DOHH2 (cell line): ENCODE data around the gene SALL4.

ENCODE experiments used
- EZH2phosphoT487 ChIP-seq: fragments of 200-600 bp; sonication (generic); IDR thresholded peaks from 2 replicates; pipeline ENCODE4 v1.6.1; 2017; ENCODE audit warnings: borderline replicate concordance, mild to moderate bottlenecking, antibody characterized with exemption, low read length, moderate library complexity, mixed read lengths
- TF ChIP-seq, protein P1 (sequence below): fragments of 200-600 bp; sonication (generic); IDR thresholded peaks from one replicate; pipeline ENCODE4 v1.5.1; 2014; ENCODE audit warnings: antibody characterized with exemption, mild to moderate bottlenecking, low read depth, low read length; ENCODE audit not compliant: poor library complexity, severe bottlenecking

DNA sequence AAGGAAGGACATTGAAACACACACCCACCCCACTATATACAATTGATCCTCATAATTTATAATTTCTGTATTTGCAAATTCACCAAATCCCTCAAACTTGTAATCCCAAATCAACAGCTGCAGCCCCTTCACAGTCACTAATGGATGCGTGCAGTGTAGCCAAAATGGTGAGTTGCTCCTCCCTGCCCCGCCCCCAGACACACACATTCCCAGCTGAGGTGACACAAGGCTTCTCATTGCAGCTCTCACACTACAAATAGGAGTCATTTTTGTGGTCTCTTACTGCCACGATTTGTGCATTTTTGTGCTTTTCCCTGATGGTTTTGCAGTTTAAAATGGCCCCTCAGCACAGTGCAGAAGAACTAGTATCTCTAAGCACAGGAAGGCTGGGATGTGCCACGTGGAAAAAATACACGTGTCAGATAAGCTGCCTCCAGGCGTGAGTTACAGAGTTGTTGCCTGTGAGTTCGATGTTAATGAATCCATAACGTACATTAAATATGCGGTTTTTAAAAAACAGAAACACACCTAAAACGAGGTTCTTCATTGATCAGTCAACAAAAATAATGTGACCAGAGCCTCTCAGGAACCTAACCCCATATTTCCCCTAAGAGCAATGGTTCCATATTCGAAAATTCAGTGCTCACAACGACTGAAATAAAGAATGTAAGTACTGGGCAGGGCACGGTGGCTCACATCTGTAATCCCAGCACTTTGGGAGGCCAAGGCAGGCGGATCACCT, 42.4 kb downstream of the SALL4 start:
- TF ChIP-seq, protein P1, sequence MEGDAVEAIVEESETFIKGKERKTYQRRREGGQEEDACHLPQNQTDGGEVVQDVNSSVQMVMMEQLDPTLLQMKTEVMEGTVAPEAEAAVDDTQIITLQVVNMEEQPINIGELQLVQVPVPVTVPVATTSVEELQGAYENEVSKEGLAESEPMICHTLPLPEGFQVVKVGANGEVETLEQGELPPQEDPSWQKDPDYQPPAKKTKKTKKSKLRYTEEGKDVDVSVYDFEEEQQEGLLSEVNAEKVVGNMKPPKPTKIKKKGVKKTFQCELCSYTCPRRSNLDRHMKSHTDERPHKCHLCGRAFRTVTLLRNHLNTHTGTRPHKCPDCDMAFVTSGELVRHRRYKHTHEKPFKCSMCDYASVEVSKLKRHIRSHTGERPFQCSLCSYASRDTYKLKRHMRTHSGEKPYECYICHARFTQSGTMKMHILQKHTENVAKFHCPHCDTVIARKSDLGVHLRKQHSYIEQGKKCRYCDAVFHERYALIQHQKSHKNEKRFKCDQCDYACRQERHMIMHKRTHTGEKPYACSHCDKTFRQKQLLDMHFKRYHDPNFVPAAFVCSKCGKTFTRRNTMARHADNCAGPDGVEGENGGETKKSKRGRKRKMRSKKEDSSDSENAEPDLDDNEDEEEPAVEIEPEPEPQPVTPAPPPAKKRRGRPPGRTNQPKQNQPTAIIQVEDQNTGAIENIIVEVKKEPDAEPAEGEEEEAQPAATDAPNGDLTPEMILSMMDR = no peak
- no peak for TF ChIP-seq EZH2phosphoT487
